PC-9 (cell line): ENCODE data around the gene CDH15.
"Not testable (repeated sequence)": the region's sequence is repeated elsewhere in the genome, so short reads cannot be mapped to it uniquely, and the experiment has no call there.

ENCODE experiments used
- EZH2 ChIP-seq: fragments of 200-600 bp; sonication (generic); IDR thresholded peaks from 2 replicates; pipeline ENCODE4 v1.8.0; 2017; ENCODE audit warnings: antibody characterized with exemption, low read depth
- TF ChIP-seq, protein P1 (sequence below): fragments of 200-600 bp; sonication (generic); conservative IDR thresholded peaks from 2 replicates; pipeline ENCODE4 v1.6.1; 2017; ENCODE audit warnings: mixed run types, antibody characterized with exemption, mild to moderate bottlenecking, moderate library complexity

DNA sequence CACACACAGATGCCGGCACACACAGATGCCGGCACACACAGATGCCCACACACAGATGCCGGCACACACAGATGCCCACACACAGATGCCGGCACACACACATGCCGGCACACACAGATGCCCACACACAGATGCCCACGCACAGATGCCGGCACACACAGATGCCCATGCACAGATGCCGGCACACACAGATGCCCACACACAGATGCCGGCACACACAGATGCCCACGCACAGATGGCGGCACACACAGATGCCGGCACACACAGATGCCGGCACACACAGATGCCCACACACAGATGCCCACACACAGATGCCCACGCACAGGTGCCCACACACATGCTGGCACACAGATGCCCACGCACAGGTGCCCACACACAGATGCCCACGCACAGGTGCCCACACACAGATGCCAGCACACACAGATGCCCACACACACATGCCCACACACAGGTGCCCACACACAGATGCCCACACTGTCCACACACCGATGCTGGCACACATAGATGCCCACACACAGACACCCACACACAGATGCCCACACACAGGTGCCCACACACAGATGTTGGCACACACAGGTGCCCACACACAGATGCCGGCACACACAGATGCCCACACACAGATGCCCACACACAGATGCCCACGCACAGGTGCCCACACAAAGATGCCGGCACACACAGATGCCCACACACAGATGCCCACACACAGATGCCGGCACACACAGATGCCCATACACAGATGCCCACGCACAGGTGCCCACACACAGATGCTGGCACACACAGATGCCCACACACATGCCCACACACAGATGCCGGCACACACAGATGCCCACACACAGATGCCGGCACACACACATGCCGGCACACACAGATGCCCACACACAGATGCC is 17.2 kb downstream of the CDH15 start:
- TF ChIP-seq, protein P1, sequence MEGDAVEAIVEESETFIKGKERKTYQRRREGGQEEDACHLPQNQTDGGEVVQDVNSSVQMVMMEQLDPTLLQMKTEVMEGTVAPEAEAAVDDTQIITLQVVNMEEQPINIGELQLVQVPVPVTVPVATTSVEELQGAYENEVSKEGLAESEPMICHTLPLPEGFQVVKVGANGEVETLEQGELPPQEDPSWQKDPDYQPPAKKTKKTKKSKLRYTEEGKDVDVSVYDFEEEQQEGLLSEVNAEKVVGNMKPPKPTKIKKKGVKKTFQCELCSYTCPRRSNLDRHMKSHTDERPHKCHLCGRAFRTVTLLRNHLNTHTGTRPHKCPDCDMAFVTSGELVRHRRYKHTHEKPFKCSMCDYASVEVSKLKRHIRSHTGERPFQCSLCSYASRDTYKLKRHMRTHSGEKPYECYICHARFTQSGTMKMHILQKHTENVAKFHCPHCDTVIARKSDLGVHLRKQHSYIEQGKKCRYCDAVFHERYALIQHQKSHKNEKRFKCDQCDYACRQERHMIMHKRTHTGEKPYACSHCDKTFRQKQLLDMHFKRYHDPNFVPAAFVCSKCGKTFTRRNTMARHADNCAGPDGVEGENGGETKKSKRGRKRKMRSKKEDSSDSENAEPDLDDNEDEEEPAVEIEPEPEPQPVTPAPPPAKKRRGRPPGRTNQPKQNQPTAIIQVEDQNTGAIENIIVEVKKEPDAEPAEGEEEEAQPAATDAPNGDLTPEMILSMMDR, result not testable (repeated sequence)
- TF ChIP-seq EZH2, result not testable (repeated sequence)
